Fibroblast of skin of right quadriceps (primary cell): ENCODE data around the gene KIRREL1.
A peak's percentile ranks its signal among the peaks of the same experiment; 100 is the strongest.

ENCODE experiments used
- DNase-seq: peaks from one replicate; pipeline ENCODE4 v3.0.0-alpha.2; 2013

Gene KIRREL1

GRCh38 chr1:157975228-157975950, 18.1 kb upstream of the KIRREL1 start:
- no peak for DNase-seq

DNA sequence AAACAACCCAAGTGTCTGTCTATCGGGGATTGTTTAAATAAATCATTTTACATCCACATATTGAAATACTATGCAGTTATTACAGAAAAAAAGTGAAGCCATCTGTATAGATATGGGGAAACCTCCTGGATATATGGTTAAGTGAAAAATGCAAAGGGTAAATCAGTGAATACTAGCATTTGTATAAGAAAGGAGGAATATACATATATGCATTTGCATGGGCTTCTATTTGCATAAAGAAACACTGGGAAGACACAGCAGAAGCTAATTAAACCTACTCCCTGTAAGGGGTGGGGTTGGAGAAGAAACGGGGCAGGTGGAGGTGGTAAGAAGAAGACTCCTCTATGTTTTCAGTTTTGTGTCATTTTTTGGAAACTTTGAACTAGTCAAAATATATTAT, 16.6 kb upstream of the KIRREL1 start:
- no peak for DNase-seq

DNA sequence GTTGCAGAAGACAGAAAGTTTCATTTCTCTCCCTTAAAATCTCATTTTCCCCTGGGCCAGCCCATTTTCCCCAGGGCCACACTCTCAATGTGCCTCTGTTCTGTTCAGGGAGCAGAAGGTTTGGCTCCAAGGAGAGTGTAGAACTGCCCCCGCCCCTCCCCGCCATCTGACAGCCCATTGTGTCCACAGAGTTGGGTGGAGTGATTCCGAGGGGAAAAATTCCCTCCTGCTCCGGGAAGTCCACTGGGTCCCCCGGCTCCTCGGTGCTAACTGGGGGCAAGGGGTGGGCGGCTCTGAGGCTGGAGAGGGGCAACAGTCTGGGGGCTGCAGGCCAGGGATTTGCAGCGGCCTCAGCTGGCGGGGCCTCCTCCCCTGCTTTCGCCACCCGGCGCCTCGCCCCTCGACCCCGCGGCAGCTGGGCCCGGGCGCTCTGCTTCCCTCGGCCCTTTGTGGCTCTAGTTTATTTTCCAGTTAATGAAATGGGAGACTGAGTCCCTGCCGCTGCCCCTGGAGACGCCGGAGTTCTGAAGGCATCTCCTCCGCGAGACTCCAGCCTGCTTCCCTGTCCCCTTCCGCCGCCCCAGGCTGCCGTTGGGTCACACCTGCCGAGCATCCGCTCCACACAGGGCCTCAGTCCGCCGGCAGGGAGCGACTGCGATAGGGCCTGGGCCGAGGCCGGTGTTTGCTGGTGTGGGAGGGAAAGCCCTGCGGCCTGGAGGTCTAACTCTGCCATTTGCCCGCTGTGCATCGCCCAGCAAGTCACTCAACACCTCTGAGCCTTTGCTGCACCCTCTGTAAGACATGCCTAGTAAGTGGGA, 14.7 kb upstream of the KIRREL1 start:
- no peak for DNase-seq

GRCh38 chr1:157982136-157982535, 11.3 kb upstream of the KIRREL1 start:
- no peak for DNase-seq

GRCh38 chr1:157983787-157984186, 9.7 kb upstream of the KIRREL1 start:
- DNase-seq, result no peak

GRCh38 chr1:157984469-157984868, 9.0 kb upstream of the KIRREL1 start:
- no peak for DNase-seq

DNA sequence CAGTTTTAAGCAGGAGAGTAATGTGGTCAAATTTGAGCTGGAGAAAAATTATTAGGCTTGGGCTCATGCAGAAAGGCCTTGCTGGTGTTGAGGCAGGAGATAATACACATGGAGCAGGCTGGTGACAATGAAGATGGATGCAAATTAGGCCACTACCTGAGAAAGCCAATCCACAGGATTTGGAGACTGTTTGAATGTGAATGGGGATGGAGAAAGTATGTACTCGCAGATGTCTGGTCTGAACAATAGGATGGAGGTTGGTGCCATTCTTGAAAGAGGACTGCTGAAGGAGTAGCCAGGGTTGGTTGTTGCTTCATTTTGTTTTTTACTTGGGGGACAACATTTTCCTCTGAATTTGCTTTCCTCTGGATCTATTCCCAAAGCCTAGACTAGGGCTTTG, 8.0 kb upstream of the KIRREL1 start:
- DNase-seq, result no peak

GRCh38 chr1:157988002-157988401, 5.4 kb upstream of the KIRREL1 start:
- DNase-seq, result no peak

- DNase-seq, result peak; percentile 67
Observed at GRCh38 chr1:157992031-157992832, 1.2 kb upstream of the KIRREL1 start.

DNA sequence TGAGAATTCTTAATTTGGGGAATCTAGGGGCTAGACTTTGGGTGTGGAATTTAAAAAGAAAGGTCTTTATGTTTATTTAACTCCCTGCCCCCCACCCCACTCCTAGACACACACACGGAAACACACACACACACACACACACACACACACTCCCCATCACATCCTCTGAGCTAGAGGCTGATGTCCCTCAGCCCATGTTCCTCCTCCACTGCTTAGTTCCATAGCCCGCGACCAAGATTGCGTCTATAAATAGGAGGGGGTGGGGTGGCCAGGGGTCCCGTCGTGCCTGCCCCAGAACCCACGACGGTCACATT, 655 bp upstream of the KIRREL1 start:
- DNase-seq, result no peak

DNA sequence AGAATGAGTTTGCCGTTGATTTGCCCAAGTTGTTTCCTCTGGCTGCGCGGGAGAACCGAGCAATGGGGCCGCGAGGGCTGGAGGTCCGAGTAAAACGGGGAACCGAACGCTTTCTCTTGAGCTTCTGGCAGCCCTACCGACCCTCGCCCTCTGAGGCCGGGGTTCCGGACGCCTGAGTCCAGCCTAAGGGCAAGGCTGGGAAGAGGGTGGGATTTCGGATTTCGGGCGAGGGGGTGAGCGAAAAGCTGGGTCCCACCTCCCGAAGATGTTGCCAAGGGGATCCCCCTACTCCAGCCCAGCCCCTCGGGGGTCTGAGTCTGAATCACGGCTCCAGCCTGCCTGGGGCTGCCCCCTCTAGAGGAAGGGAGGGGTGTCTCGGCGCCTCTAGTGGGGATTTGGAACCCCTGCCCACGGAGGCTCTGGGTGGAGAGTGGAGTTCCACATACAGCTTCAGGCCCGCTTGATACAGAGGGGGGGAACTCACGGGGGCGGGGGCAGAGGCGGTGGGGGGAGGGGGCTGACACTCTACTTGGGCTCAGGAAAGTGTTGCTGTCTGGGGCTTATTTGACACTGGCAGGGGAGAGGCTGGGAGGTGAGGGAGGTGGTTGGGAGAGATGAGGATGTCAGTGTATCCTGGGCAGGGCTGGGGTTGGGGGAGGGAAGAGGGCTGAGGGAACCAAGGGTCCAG, 617 bp downstream of the KIRREL1 start:
- no peak for DNase-seq

DNA sequence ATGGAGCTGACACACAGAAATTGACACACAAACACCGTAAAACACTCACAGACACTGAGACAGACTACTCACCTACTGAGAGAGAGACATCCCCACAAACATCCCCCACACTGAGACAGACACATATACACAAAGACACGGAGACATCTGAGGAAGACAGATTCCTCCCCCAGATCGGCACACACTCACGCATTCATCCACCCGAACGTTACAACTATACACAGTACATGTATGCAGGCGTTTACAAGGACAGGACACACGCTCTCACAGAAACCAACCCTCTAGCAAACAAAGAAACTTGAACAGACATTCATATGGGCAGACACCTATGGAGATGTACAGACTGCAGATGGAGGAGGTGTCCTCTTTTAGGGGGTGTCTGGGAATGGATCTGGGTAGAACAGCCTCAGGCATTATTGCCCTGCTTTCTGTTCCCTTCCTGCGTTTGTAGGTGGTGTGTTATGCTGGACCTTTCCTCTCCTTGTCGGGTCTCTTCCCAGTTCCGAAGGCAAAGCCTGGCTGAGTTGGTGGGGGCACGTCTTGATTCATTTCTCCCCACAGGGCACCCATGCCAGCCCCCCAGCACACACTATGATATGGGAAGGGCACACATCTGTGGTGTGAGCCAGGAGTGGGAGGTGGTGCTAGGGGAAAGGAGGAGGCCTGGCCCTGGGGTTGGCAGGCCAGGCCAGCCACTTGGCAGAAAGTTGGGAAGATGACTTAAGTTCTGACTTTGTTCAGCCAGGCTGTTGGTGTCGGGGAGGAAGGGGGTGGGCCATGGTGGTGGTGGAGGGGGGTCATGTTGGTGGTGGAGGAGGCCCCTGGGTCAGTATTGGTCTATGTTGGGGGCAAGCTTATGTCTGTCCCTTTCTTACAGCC, 1.5 kb downstream of the KIRREL1 start:
- DNase-seq, result peak; percentile 34

DNA sequence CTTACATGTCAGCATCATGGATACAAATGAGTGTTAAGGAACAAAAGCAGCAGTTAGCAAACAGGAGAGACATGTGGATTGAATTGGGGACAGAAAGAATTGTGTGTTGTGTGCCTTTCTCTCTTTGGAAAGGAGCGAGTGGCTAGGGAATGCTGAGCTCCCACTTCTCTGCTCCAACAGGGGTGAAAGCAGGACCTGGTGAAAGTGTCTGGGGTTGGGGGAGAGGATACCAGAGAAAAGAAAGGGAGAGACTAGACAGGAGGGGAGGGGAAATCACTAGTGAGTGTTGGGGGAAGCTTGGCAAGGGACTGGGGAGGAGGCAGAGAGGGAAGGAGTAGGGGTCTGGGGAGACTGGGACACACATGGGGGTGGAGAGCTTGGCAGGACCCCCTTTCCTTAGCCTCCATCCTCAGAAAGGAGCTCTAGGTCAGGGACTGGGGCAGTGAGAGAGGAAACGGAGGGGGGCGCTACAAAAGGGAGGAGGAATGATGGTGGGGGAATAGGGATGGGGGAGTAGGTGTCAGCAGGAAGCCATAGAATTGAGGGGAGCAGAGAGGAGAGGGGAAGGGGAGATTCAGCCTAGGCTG, 2.2 kb downstream of the KIRREL1 start:
- DNase-seq, result no peak

DNA sequence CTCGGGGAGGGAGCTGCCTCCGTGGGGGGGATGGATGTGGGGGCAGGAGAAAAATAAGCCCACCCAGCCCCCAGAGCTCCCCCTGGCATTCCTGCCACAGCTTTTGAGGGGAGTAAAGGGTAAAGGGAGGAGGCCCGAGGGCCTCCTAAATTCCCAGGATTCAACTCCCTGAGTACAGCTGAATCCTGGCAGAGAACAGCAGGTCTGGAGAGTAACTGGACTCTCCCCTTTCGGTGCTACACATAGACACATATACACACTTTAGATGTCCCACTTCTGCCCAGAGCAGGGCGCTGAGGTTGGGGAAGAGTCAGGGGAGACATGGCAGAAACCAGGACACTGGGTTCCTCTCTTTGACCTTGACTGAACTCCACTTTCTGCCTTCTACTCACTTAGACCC, 3.0 kb downstream of the KIRREL1 start:
- no peak for DNase-seq

DNA sequence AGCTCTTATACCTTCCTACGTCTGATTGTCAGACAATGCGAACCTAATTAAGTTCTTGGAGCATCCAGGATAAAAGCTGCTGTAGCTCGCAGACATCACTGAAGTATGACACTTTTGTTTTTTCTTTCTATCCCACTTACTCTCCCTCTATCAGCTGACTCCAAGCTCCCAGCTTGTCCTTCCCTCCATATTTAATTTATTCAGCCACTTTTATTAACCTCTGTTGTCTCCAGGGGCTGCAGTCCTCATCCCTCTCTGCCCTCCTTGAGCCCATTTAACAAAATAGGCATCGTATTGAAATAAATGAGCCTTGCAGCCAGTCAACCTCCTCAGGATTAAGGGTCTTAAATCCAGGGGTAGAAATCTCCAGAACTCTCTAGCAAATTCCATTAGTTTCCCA, 7.1 kb downstream of the KIRREL1 start:
- no peak for DNase-seq

DNA sequence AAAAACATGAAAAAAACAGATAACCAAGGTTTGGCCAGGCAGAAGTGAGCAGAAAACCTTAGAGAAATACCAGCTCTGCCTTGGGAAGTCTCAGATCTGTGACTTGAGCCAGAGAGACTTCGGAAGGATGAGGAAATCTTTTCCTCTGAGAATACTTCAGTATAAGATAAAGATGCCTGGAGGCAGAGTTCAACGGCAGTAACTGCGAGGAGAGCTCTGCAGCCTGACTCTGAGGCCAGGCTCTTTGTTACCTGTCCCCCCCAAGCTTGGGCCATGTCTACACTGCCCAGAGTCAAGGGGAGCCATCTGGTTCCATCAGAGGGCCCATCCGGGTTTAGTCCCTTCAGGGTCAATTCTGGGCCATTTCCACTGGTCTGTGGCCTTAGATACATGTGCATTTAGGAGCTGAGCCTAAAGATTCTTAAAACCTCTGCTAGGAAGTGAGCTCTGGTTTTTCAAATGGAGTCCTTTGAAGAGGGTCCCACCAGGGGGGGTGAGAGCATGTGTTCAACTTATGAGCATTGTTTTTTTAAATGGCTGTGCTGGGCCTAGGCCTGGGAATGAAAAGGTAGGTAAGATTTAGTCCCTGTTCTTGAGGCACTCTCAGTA, 8.7 kb downstream of the KIRREL1 start:
- no peak for DNase-seq

GRCh38 chr1:158002631-158003405, 9.4 kb downstream of the KIRREL1 start:
- peak; percentile 41 for DNase-seq

DNA sequence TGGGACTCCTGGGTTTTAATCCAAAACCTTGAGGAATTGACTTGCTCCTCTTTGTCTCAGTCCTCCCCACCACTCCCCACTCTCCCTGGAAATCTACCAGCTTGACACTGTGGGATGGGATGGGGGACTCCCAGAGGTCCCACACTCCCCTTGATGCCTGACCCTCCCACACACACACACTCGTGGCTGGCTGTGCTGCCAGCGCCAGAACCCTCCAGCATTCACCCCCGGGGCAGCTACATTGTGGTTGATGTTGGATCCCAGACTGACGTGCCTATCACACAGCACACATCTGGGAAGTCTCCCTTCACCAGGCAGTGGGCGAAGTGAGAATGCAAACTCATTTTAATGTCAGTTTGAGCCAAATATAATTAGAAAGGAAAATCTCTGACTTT, 10.0 kb downstream of the KIRREL1 start:
- DNase-seq, result peak; percentile 30

- no peak for DNase-seq
Observed at GRCh38 chr1:158005224-158005623, 11.8 kb downstream of the KIRREL1 start.

- no peak for DNase-seq
Observed at GRCh38 chr1:158007180-158007579, 13.7 kb downstream of the KIRREL1 start.
